GM23338 (cell line): ENCODE results near the gene ERC2.

ENCODE experiments used
- CREB1 ChIP-seq: fragments of 250-450 bp; sonication (Bioruptor Pico); IDR thresholded peaks from 2 replicates; pipeline ENCODE4 v1.5.0; 2020; ENCODE audit warnings: low read depth, mild to moderate bottlenecking, moderate library complexity
- EZH2 ChIP-seq: fragments of 200-600 bp; sonication (generic); IDR thresholded peaks from one replicate; pipeline ENCODE4 v1.8.0; 2017; ENCODE audit warnings: antibody characterized with exemption, mild to moderate bottlenecking, low read depth; ENCODE audit not compliant: unreplicated experiment
- EZH2phosphoT487 ChIP-seq: fragments of 200-600 bp; sonication (generic); IDR thresholded peaks from one replicate; pipeline ENCODE4 v1.8.1; 2018; ENCODE audit warnings: antibody characterized with exemption; ENCODE audit not compliant: unreplicated experiment
- JUNB ChIP-seq: IDR thresholded peaks from one replicate; pipeline ENCODE4 v1.6.1; 2016; ENCODE audit warnings: antibody characterized with exemption; ENCODE audit not compliant: unreplicated experiment
- NANOG ChIP-seq: IDR thresholded peaks from 2 replicates; pipeline ENCODE4 v1.6.1; 2016; ENCODE audit warnings: antibody characterized with exemption, borderline replicate concordance
- POLR2AphosphoS5 ChIP-seq: IDR thresholded peaks from 2 replicates; pipeline ENCODE4 v1.6.1; 2016; ENCODE audit warnings: antibody characterized with exemption, low read depth
- STAT1 ChIP-seq: IDR thresholded peaks from one replicate; pipeline ENCODE4 v1.6.1; 2016; ENCODE audit warnings: antibody characterized with exemption; ENCODE audit not compliant: unreplicated experiment
- ZNF114 ChIP-seq: fragments of 250-450 bp; sonication (Bioruptor Pico); IDR thresholded peaks from 2 replicates; pipeline ENCODE4 v1.5.0; 2020; ENCODE audit warnings: mild to moderate bottlenecking, moderate library complexity
- ZNF331 ChIP-seq: fragments of 250-450 bp; sonication (Bioruptor Pico); IDR thresholded peaks from 2 replicates; pipeline ENCODE4 v1.5.0; 2020; ENCODE audit warnings: low read depth, mild to moderate bottlenecking, moderate library complexity
- TF ChIP-seq, protein P1 (sequence below), 2 experiments: fragments of 200-600 bp in 1 of 2; sonication (generic) in 1 of 2; conservative IDR thresholded peaks; 2 replicates each; pipeline versions ENCODE4 v1.5.1 to v1.6.1; 2016 to 2017; ENCODE audit warnings: antibody characterized with exemption in 2 of 2, low read depth in 2 of 2, mild to moderate bottlenecking in 2 of 2, moderate library complexity in 1 of 2
- TF ChIP-seq, protein P2 (sequence below): IDR thresholded peaks from one replicate; pipeline ENCODE4 v1.6.1; 2018; ENCODE audit warnings: antibody characterized with exemption; ENCODE audit not compliant: unreplicated experiment
- TF ChIP-seq, protein P3 (sequence below): fragments of 250-450 bp; sonication (Bioruptor Pico); IDR thresholded peaks from 2 replicates; pipeline ENCODE4 v1.5.0; 2020; ENCODE audit warnings: mild to moderate bottlenecking, moderate library complexity
- TF ChIP-seq, protein P4 (sequence below): IDR thresholded peaks from 2 replicates; pipeline ENCODE4 v1.6.1; 2016; ENCODE audit warnings: antibody characterized with exemption

- TF ChIP-seq EZH2 (no peak), POLR2AphosphoS5 (no peak), ZNF114 (no peak), EZH2phosphoT487 (no peak), CREB1 (no peak), STAT1 (no peak), JUNB (no peak), NANOG (no peak), ZNF331 (CRISPR knock-in tag) (no peak)
- TF ChIP-seq, protein P1, sequence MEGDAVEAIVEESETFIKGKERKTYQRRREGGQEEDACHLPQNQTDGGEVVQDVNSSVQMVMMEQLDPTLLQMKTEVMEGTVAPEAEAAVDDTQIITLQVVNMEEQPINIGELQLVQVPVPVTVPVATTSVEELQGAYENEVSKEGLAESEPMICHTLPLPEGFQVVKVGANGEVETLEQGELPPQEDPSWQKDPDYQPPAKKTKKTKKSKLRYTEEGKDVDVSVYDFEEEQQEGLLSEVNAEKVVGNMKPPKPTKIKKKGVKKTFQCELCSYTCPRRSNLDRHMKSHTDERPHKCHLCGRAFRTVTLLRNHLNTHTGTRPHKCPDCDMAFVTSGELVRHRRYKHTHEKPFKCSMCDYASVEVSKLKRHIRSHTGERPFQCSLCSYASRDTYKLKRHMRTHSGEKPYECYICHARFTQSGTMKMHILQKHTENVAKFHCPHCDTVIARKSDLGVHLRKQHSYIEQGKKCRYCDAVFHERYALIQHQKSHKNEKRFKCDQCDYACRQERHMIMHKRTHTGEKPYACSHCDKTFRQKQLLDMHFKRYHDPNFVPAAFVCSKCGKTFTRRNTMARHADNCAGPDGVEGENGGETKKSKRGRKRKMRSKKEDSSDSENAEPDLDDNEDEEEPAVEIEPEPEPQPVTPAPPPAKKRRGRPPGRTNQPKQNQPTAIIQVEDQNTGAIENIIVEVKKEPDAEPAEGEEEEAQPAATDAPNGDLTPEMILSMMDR (conservative IDR thresholded peaks at IDR 0.05; ENCODE audit: low read depth in 2 of 2): no peak
- TF ChIP-seq, protein P2, sequence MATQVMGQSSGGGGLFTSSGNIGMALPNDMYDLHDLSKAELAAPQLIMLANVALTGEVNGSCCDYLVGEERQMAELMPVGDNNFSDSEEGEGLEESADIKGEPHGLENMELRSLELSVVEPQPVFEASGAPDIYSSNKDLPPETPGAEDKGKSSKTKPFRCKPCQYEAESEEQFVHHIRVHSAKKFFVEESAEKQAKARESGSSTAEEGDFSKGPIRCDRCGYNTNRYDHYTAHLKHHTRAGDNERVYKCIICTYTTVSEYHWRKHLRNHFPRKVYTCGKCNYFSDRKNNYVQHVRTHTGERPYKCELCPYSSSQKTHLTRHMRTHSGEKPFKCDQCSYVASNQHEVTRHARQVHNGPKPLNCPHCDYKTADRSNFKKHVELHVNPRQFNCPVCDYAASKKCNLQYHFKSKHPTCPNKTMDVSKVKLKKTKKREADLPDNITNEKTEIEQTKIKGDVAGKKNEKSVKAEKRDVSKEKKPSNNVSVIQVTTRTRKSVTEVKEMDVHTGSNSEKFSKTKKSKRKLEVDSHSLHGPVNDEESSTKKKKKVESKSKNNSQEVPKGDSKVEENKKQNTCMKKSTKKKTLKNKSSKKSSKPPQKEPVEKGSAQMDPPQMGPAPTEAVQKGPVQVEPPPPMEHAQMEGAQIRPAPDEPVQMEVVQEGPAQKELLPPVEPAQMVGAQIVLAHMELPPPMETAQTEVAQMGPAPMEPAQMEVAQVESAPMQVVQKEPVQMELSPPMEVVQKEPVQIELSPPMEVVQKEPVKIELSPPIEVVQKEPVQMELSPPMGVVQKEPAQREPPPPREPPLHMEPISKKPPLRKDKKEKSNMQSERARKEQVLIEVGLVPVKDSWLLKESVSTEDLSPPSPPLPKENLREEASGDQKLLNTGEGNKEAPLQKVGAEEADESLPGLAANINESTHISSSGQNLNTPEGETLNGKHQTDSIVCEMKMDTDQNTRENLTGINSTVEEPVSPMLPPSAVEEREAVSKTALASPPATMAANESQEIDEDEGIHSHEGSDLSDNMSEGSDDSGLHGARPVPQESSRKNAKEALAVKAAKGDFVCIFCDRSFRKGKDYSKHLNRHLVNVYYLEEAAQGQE: no peak
- TF ChIP-seq, protein P3, sequence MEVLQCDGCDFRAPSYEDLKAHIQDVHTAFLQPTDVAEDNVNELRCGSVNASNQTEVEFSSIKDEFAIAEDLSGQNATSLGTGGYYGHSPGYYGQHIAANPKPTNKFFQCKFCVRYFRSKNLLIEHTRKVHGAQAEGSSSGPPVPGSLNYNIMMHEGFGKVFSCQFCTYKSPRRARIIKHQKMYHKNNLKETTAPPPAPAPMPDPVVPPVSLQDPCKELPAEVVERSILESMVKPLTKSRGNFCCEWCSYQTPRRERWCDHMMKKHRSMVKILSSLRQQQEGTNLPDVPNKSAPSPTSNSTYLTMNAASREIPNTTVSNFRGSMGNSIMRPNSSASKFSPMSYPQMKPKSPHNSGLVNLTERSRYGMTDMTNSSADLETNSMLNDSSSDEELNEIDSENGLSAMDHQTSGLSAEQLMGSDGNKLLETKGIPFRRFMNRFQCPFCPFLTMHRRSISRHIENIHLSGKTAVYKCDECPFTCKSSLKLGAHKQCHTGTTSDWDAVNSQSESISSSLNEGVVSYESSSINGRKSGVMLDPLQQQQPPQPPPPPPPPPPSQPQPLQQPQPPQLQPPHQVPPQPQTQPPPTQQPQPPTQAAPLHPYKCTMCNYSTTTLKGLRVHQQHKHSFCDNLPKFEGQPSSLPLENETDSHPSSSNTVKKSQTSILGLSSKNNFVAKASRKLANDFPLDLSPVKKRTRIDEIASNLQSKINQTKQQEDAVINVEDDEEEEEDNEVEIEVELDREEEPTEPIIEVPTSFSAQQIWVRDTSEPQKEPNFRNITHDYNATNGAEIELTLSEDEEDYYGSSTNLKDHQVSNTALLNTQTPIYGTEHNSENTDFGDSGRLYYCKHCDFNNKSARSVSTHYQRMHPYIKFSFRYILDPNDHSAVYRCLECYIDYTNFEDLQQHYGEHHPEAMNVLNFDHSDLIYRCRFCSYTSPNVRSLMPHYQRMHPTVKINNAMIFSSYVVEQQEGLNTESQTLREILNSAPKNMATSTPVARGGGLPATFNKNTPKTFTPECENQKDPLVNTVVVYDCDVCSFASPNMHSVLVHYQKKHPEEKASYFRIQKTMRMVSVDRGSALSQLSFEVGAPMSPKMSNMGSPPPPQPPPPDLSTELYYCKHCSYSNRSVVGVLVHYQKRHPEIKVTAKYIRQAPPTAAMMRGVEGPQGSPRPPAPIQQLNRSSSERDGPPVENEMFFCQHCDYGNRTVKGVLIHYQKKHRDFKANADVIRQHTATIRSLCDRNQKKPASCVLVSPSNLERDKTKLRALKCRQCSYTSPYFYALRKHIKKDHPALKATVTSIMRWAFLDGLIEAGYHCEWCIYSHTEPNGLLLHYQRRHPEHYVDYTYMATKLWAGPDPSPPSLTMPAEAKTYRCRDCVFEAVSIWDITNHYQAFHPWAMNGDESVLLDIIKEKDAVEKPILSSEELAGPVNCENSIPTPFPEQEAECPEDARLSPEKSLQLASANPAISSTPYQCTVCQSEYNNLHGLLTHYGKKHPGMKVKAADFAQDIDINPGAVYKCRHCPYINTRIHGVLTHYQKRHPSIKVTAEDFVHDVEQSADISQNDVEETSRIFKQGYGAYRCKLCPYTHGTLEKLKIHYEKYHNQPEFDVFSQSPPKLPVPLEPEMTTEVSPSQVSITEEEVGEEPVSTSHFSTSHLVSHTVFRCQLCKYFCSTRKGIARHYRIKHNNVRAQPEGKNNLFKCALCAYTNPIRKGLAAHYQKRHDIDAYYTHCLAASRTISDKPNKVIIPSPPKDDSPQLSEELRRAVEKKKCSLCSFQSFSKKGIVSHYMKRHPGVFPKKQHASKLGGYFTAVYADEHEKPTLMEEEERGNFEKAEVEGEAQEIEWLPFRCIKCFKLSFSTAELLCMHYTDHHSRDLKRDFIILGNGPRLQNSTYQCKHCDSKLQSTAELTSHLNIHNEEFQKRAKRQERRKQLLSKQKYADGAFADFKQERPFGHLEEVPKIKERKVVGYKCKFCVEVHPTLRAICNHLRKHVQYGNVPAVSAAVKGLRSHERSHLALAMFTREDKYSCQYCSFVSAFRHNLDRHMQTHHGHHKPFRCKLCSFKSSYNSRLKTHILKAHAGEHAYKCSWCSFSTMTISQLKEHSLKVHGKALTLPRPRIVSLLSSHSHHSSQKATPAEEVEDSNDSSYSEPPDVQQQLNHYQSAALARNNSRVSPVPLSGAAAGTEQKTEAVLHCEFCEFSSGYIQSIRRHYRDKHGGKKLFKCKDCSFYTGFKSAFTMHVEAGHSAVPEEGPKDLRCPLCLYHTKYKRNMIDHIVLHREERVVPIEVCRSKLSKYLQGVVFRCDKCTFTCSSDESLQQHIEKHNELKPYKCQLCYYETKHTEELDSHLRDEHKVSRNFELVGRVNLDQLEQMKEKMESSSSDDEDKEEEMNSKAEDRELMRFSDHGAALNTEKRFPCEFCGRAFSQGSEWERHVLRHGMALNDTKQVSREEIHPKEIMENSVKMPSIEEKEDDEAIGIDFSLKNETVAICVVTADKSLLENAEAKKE (CRISPR knock-in tag): no peak
- TF ChIP-seq, protein P4, sequence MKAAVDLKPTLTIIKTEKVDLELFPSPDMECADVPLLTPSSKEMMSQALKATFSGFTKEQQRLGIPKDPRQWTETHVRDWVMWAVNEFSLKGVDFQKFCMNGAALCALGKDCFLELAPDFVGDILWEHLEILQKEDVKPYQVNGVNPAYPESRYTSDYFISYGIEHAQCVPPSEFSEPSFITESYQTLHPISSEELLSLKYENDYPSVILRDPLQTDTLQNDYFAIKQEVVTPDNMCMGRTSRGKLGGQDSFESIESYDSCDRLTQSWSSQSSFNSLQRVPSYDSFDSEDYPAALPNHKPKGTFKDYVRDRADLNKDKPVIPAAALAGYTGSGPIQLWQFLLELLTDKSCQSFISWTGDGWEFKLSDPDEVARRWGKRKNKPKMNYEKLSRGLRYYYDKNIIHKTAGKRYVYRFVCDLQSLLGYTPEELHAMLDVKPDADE: no peak
These were observed 248.1 kb downstream of the ERC2 start for GRCh38 chr3:56219894-56220805.
